OCI-LY3 (cell line): ENCODE measurements around the gene MPRIP.

ENCODE experiments used
- H2AFZ ChIP-seq: fragments of 200-600, 300-600 bp; shearing (Covaris generic); 2 replicates; pipeline ENCODE4 v1.6.0; 2014; ENCODE audit warnings: antibody characterized with exemption, low read depth, low read length
- H3K27ac ChIP-seq: fragments of 200-600, 300-600 bp; sonication (generic); 2 replicates; pipeline ENCODE4 v1.5.1; 2014; ENCODE audit warnings: mild to moderate bottlenecking, low read length, moderate library complexity, mixed read lengths
- H3K27me3 ChIP-seq: fragments of 200-600, 300-600 bp; sonication (generic); 2 replicates; pipeline ENCODE4 v1.6.1; 2014; ENCODE audit warnings: low read depth, low read length, mixed read lengths
- H3K36me3 ChIP-seq: fragments of 200-600, 300-600 bp; sonication (generic); replicated peaks from 2 replicates; pipeline ENCODE3; 2014; ENCODE audit warnings: low read depth, low read length, mixed read lengths
- H3K4me1 ChIP-seq: fragments of 300-600, 200-600 bp; sonication (generic); 2 replicates; pipeline ENCODE4 v1.6.1; 2014; ENCODE audit warnings: low read length, mixed read lengths
- H3K4me2 ChIP-seq: fragments of 200-600, 300-600 bp; sonication (generic); 2 replicates; pipeline ENCODE4 v1.6.1; 2014; ENCODE audit warnings: low read length, mixed read lengths
- H3K4me3 ChIP-seq: fragments of 300-600, 200-600 bp; sonication (generic); 2 replicates; pipeline ENCODE4 v1.5.1; 2014; ENCODE audit warnings: antibody characterized with exemption, mild to moderate bottlenecking, low read length, moderate library complexity
- H3K79me2 ChIP-seq: fragments of 300-600, 200-600 bp; shearing (Covaris generic); 2 replicates; pipeline ENCODE4 v1.6.1; 2014; ENCODE audit warnings: mild to moderate bottlenecking, low read length, mixed read lengths
- H3K9ac ChIP-seq: fragments of 300-600, 200-600 bp; shearing (Covaris generic); 2 replicates; pipeline ENCODE4 v1.6.0; 2014; ENCODE audit warnings: mild to moderate bottlenecking, low read length, moderate library complexity
- H3K9me3 ChIP-seq: fragments of 200-600, 300-600 bp; shearing (Covaris generic); 2 replicates; pipeline ENCODE4 v1.6.1; 2014; ENCODE audit warnings: low read length, mixed read lengths; ENCODE audit not compliant: insufficient read depth
- H4K20me1 ChIP-seq: fragments of 200-600, 300-600 bp; sonication (generic); 2 replicates; pipeline ENCODE4 v1.6.1; 2016; ENCODE audit warnings: low read length, mixed read lengths; ENCODE audit not compliant: insufficient read depth
- CTCF ChIP-seq: fragments of 200-600, 300-600 bp; sonication (generic); IDR thresholded peaks from 2 replicates; pipeline ENCODE4 v1.5.1; 2014; ENCODE audit warnings: antibody characterized with exemption, low read length, low read depth
- EZH2phosphoT487 ChIP-seq: fragments of 200-600 bp; shearing (Covaris generic); IDR thresholded peaks from 2 replicates; pipeline ENCODE4 v1.6.1; 2018; ENCODE audit warnings: antibody characterized with exemption, mixed run types, low read depth

Gene MPRIP

GRCh38 chr17:17141860-17142552 lies 99.7 kb downstream of the MPRIP start:
- H3K4me1 ChIP-seq: no peaks in the 10 kb centered on the region
- no peak overlapping the region for H3K4me2 ChIP-seq
- TF ChIP-seq EZH2phosphoT487: no peak
- TF ChIP-seq CTCF: peak; percentile 67
- H3K27ac ChIP-seq: no peak overlapping the region
- no peak overlapping the region for H3K4me3 ChIP-seq
- no peaks in the 10 kb centered on the region for H3K36me3 ChIP-seq
- no peaks in the 10 kb centered on the region for H3K9me3 ChIP-seq
- no peak overlapping the region for H2AFZ ChIP-seq
- no peak overlapping the region for H3K9ac ChIP-seq
- H3K79me2 ChIP-seq: no peaks in the 10 kb centered on the region
- H3K27me3 ChIP-seq: no peaks in the 10 kb centered on the region
- H4K20me1 ChIP-seq: no peaks in the 10 kb centered on the region

GRCh38 chr17:17142556-17142955 lies 100.3 kb downstream of the MPRIP start:
- Histone ChIP-seq H3K9me3 (no peaks in the 10 kb centered on the region), H3K4me1 (no peaks in the 10 kb centered on the region), H3K36me3 (no peaks in the 10 kb centered on the region), H3K27me3 (no peaks in the 10 kb centered on the region), H3K27ac (no peak overlapping the region), H3K9ac (no peak overlapping the region), H2AFZ (no peak overlapping the region), H3K4me2 (no peak overlapping the region), H4K20me1 (no peaks in the 10 kb centered on the region), H3K79me2 (no peaks in the 10 kb centered on the region), H3K4me3 (no peak overlapping the region)
- TF ChIP-seq CTCF (no peak), EZH2phosphoT487 (no peak)

GRCh38 chr17:17143501-17143900 lies 101.2 kb downstream of the MPRIP start:
- Histone ChIP-seq H3K27ac (no peak overlapping the region), H3K9ac (no peak overlapping the region), H3K27me3 (no peaks in the 10 kb centered on the region), H3K4me1 (no peaks in the 10 kb centered on the region), H3K79me2 (no peaks in the 10 kb centered on the region), H2AFZ (no peak overlapping the region), H3K4me2 (no peak overlapping the region), H3K36me3 (no peaks in the 10 kb centered on the region), H4K20me1 (no peaks in the 10 kb centered on the region), H3K9me3 (no peaks in the 10 kb centered on the region), H3K4me3 (no peak overlapping the region)
- TF ChIP-seq EZH2phosphoT487: no peak
- TF ChIP-seq CTCF: no peak

GRCh38 chr17:17144061-17144460 lies 101.8 kb downstream of the MPRIP start:
- no peak overlapping the region for H3K9ac ChIP-seq
- TF ChIP-seq CTCF (no peak), EZH2phosphoT487 (no peak)

More at GRCh38 chr17:17144061-17144460, 101.8 kb downstream of the MPRIP start:
- H4K20me1 ChIP-seq: no peaks in the 10 kb centered on the region
- H3K4me1 ChIP-seq: 0 out of 2 replicates have a peak, but pooled peaks cover 4% of the 10 kb centered on the region
- H3K27me3 ChIP-seq: no peaks in the 10 kb centered on the region
- H3K9me3 ChIP-seq: no peaks in the 10 kb centered on the region
- no peaks in the 10 kb centered on the region for H3K36me3 ChIP-seq
- no peak overlapping the region for H3K27ac ChIP-seq
- no peak overlapping the region for H3K4me3 ChIP-seq
- no peak overlapping the region for H2AFZ ChIP-seq
- no peaks in the 10 kb centered on the region for H3K79me2 ChIP-seq
- H3K4me2 ChIP-seq: no peak overlapping the region
